ENCODE measurements around the gene RNF11. TPM values are rescaled to one million over a fixed set of nuclear protein-coding genes. Genes with fewer than 3 reads are reported as not detected.
A peak's percentile ranks its signal among the peaks of the same experiment; 100 is the strongest.

The RNF11 gene, protein sequence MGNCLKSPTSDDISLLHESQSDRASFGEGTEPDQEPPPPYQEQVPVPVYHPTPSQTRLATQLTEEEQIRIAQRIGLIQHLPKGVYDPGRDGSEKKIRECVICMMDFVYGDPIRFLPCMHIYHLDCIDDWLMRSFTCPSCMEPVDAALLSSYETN
- total RNA-seq, result 10 to 100 TPM; 44.0 to 56.7 TPM

DNA sequence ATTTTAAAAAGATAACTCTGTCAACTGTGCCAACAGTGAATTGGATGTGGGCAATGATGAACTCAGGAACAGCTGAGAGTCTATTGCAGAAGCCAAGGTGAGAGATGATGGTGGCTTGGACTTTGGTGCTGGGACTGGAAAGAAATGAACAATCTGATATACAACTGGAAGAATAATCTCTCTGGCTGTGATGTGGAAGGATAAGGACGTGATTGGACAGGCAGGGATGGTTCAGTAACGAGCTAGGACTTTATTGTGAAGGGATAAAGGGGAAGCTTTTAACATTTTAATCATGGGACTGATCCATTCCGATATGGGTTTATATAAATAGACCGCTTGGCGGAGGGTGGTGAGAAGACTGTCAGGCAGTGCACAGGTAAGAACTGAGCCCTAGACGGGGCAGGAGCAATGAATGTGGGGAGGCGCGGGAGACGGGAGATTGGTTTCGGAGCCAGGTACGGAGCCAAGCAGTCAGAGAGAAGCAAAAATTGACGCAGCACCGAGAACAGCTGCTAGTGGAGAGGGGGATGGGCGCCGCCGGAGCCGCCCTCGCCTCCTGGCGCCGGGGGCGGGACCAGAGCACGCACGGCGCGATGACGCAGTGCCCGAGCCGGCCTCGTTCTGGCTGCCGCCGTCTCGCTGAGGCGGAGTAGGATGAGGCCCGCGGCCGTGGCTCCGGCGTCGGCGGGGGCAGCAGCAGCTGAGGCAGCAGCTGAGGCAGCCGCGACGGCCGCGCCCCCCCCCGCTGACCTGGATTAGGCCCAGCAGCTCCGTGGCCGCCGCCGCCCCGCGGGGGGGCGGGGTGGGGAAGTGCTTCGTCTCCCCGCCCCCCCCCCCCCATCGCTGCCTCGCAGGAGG, at the start of gene RNF11:
RNF11 (plus strand) TSS at position 601 of the 858 bp plus-strand sequence. CDS start 484 bp downstream, outside the sequence.
- H3K27me3 Mint-ChIP-seq, result no peaks in the 10 kb centered on the region
- DNase-seq (ENCODE audit: low spot score) (peak; percentile 93), ATAC-seq (peak; percentile 99)
- H3K36me3 Mint-ChIP-seq, result no peaks in the 10 kb centered on the region
- peaks cover 29 to 31% of the 10 kb centered on the region in 2 donors for H3K4me1 Mint-ChIP-seq (ENCODE audit: low read depth in 2 of 2)
- peak within 1 kb of the TSS; percentile 88 for H3K4me3 Mint-ChIP-seq
- no peaks in the 10 kb centered on the region for H3K9me3 Mint-ChIP-seq
- peak within 1 kb of the TSS in 1 of 2 donors; percentile 94 for H3K27ac Mint-ChIP-seq

DNA sequence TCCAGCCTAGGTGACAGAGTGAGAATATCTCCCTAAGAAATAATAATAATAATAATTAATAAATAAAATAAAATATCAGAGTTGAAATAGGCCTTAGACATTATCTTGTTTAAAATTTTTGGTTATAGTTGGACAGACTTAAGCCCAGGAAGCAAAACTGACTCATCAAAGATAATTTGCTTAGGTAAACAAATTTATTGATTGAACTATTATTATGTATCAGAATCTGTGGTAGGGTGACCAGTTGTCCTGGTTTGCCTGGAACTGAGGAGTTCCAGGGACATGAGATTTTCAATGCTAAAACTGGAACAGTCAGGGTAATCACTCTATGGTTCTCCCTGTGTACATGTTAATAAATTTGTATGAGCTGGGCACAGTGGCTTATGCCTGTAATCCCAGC, 47.8 kb upstream of the RNF11 start:
- no peaks in the 10 kb centered on the region for H3K4me1 Mint-ChIP-seq (ENCODE audit: low read depth in 2 of 2)
- ATAC-seq (no peak), DNase-seq (ENCODE audit: low spot score) (no peak)
- H3K36me3 Mint-ChIP-seq, result no peaks in the 10 kb centered on the region
- no peaks in the 10 kb centered on the region for H3K9me3 Mint-ChIP-seq
- no peaks in the 10 kb centered on the region for H3K27me3 Mint-ChIP-seq
- H3K27ac Mint-ChIP-seq, result no peak overlapping the region
- no peak overlapping the region for H3K4me3 Mint-ChIP-seq

DNA sequence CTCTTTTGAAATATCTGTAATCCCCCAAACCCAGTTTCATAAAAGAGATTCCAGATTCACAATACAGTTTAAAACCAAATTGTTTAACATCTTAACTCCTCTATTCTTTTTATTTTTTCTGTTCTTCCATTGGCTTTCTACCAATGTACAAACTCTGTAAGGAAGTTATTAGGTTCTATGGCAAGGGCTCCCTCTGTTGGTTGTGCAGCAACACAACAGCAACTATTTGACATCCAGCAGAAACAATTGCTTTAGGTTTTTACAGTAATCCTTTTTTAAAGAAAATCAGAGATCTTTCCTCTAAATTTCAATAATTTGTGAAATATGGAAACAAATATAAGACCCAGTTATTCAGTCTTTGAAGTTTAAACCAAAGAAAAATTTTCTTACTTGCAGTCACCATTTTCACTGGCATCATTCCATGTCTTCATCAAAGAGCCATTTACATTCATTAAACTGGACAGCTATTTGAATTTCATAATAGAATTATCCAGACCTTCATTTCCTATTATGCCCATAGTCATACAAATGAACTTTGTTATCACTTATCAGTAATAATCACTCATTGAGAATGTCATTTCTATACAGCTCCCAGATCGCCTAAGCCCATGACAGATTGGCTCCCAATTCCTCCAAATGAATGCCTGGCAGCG, 46.5 kb upstream of the RNF11 start:
- DNase-seq (ENCODE audit: low spot score) (no peak), ATAC-seq (no peak)
- Mint-ChIP-seq H3K4me1 (ENCODE audit: low read depth in 2 of 2) (no peaks in the 10 kb centered on the region), H3K27ac (no peak overlapping the region), H3K9me3 (no peaks in the 10 kb centered on the region), H3K36me3 (no peaks in the 10 kb centered on the region), H3K4me3 (no peak overlapping the region), H3K27me3 (no peaks in the 10 kb centered on the region)

DNA sequence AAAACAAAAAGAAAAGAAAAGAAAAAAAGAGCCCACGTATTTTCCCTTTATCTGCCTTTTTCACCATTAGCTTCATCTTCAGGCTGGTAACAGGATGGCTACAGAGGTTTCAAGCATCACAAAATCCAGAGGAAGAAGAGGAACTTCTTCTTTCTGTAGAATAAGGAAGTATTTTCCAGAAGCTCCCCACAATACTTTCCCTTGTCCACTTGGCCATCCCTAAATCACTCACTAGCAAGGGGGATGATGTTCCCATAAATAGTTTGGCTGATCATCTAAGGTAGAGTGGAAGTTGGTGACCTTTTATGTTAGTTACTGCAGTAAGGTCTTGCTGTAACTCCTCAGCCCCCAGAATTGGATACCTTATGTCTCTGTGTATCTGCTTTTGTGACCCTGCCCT, 45.1 kb upstream of the RNF11 start:
- H3K27ac Mint-ChIP-seq, result no peak overlapping the region
- no peak for ATAC-seq

DNA sequence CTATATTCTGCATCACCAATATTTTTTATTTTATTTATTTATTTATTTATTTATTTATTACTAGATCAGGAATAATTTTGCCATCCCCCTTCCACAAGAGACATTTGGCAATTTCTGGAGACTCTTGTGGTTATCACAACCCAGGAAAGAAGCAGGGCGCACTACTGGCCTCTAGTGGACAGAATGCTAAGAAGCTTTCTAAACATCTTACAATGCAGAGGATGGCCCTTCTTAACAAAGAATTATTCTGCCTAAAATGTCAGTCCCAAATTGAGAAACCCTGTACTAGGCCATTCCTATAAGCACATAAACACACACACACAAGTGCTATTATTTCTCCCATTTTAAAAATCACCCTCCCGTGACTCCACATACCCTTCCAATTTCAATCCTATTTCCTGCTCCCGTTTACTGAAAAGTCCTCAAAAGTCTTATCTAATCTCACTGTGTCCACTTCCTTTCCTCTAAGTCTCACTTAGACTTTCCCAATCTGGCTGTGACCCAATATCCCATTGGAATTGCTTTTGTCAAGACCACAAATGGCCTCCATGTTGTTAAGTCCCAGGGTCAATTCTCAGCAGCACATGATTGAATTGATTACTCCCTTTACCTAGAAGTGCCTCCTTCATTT, 43.7 kb upstream of the RNF11 start:
- ATAC-seq (no peak), DNase-seq (ENCODE audit: low spot score) (no peak)
- Mint-ChIP-seq H3K4me1 (ENCODE audit: low read depth in 2 of 2) (no peaks in the 10 kb centered on the region), H3K4me3 (no peak overlapping the region), H3K27ac (no peak overlapping the region), H3K9me3 (no peaks in the 10 kb centered on the region), H3K36me3 (no peaks in the 10 kb centered on the region), H3K27me3 (peaks cover 0 to 6% of the 10 kb centered on the region in 2 donors)

More for the DNA sequence above, 45.1 kb upstream of the RNF11 start:
- no peak overlapping the region for H3K4me3 Mint-ChIP-seq
- peaks cover 0 to 1% of the 10 kb centered on the region in 2 donors for H3K27me3 Mint-ChIP-seq
- no peaks in the 10 kb centered on the region for H3K4me1 Mint-ChIP-seq (ENCODE audit: low read depth in 2 of 2)
- no peaks in the 10 kb centered on the region for H3K9me3 Mint-ChIP-seq
- H3K36me3 Mint-ChIP-seq, result no peaks in the 10 kb centered on the region
- DNase-seq (ENCODE audit: low spot score), result no peak

DNA sequence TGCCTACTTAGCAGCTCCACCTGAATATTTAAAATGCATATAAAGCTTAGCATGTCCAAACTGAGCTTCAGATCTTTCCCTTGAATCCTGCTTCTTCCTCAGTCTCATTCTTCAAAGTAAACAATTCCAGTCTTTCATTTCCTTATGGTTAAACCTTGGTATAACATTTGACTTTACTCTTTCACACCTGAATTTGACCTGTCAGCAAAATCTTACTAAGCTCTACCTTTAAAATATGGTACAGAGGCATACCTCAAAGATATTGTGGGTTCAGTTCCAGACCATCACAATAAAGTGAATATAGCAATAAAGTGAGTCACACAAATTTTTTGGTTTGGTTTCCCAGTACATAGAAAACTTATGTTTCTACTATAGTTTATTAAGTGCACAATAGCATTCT, 42.5 kb upstream of the RNF11 start:
- H3K4me1 Mint-ChIP-seq (ENCODE audit: low read depth in 2 of 2), result no peaks in the 10 kb centered on the region
- no peaks in the 10 kb centered on the region for H3K36me3 Mint-ChIP-seq
- peaks cover 0 to 6% of the 10 kb centered on the region in 2 donors for H3K27me3 Mint-ChIP-seq
- DNase-seq (ENCODE audit: low spot score) (no peak), ATAC-seq (no peak)
- no peaks in the 10 kb centered on the region for H3K9me3 Mint-ChIP-seq
- no peak overlapping the region for H3K27ac Mint-ChIP-seq
- no peak overlapping the region for H3K4me3 Mint-ChIP-seq

DNA sequence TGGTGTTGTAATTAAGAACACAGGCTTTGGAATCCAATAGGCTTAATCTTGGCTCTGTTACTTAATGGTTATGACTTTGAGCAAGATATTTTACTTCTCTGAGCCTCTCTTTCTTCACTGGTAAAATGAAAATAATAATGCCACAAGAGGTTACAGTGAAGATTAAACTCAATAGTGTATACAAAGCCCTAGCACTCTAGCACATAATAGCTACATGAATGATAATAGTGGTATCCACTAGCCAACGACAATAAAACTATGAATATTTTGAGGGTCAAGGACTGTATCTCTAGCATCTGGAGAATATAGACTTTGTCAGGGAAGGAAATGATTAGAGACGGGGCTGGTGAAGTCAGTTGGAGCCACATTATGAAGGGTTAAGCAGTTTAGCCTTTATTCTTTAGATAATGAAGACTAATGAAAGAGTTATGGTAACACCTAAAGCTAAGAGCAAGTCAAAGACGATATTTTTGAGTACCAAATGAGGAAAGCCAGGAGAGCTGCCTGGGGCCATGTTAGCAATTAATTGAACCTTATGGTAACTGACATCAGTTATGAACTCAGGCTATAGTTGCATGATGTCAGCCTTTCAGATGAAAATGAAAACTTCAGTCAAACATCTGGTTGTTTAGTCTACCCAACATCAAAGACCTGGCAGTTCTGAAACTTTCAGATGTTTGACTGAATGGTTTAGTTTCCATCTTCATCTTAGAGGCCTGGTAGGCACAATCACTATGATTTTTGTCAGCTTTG, 32.8 kb upstream of the RNF11 start:
- Mint-ChIP-seq H3K27ac (no peak overlapping the region), H3K27me3 (no peaks in the 10 kb centered on the region), H3K4me1 (ENCODE audit: low read depth in 2 of 2) (peaks cover 0 to 3% of the 10 kb centered on the region in 2 donors), H3K4me3 (no peak overlapping the region), H3K9me3 (no peaks in the 10 kb centered on the region), H3K36me3 (no peaks in the 10 kb centered on the region)
- no peak for DNase-seq (ENCODE audit: low spot score)
- no peak for ATAC-seq

DNA sequence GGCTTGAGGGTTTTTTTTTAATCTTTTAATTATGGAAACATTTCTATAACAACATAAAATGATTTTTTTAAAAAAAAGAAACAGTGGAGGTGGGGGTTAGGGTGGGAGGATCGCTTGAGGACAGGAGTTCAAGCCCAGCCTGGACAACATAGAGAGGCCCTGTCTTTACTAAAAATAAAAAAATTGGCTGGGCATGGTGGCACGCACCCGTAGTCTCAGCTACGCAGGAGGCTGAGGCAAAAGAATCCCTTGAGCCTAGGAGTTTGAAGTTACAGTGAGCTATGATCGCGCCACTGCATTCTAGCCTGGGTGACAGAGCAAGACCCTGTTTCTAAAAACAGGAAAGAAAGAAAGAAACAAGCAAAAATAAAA, 32.2 kb upstream of the RNF11 start:
- no peak overlapping the region for H3K27ac Mint-ChIP-seq
- no peaks in the 10 kb centered on the region for H3K9me3 Mint-ChIP-seq
- no peaks in the 10 kb centered on the region for H3K27me3 Mint-ChIP-seq
- ATAC-seq, result no peak
- no peak for DNase-seq (ENCODE audit: low spot score)
- no peak overlapping the region for H3K4me3 Mint-ChIP-seq
- H3K4me1 Mint-ChIP-seq (ENCODE audit: low read depth in 2 of 2), result peaks cover 0 to 3% of the 10 kb centered on the region in 2 donors
- H3K36me3 Mint-ChIP-seq, result no peaks in the 10 kb centered on the region

DNA sequence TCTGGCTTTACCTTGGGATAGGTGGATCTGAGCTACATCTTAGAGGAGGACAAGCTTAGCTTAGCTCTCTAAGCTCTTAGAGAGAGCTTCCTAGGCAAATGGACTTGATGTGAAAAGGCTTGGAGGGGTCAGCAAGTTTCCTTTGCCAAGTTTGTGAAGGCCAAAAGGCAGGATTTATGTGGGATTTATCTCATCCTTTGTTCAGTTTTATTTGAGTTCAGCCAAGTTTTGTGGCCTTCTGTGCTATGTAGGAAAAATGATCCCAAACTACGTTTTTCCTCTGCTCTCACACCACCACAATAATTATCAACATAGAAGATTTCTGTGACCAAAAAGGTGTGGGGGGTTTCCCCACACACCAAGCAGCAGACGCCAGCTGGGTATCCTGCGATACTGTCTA, 26.0 kb upstream of the RNF11 start:
- H3K9me3 Mint-ChIP-seq, result no peaks in the 10 kb centered on the region
- no peaks in the 10 kb centered on the region for H3K27me3 Mint-ChIP-seq
- H3K27ac Mint-ChIP-seq, result no peak overlapping the region
- no peak overlapping the region for H3K4me3 Mint-ChIP-seq
- ATAC-seq (no peak), DNase-seq (ENCODE audit: low spot score) (no peak)
- no peaks in the 10 kb centered on the region for H3K36me3 Mint-ChIP-seq
- peaks cover 7 to 8% of the 10 kb centered on the region in 2 donors for H3K4me1 Mint-ChIP-seq (ENCODE audit: low read depth in 2 of 2)

DNA sequence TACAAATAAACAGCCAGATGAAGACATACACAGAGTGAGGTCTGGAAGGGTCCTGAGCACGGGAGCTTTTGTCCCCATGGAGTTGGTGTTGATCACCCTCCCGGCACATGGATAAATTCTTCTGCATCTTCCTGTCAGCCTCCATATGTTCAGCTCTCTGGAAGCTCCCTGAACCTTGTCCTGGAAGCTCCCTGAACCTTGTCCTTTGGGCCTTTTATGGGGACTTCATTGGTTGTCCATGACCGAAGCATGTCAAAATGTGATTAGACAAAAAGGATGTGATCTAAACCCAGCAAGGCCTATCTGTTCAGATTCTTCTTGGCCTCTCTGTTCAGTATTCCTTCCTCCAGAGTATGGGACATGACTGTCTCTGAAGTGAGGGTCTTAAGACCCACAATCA, 25.4 kb upstream of the RNF11 start:
- H3K4me1 Mint-ChIP-seq (ENCODE audit: low read depth in 2 of 2), result peaks cover 11 to 14% of the 10 kb centered on the region in 2 donors
- H3K27ac Mint-ChIP-seq, result no peak overlapping the region
- H3K4me3 Mint-ChIP-seq, result no peak overlapping the region
- H3K9me3 Mint-ChIP-seq, result no peaks in the 10 kb centered on the region
- H3K36me3 Mint-ChIP-seq, result no peaks in the 10 kb centered on the region
- ATAC-seq (no peak), DNase-seq (ENCODE audit: low spot score) (no peak)
- H3K27me3 Mint-ChIP-seq, result no peaks in the 10 kb centered on the region

DNA sequence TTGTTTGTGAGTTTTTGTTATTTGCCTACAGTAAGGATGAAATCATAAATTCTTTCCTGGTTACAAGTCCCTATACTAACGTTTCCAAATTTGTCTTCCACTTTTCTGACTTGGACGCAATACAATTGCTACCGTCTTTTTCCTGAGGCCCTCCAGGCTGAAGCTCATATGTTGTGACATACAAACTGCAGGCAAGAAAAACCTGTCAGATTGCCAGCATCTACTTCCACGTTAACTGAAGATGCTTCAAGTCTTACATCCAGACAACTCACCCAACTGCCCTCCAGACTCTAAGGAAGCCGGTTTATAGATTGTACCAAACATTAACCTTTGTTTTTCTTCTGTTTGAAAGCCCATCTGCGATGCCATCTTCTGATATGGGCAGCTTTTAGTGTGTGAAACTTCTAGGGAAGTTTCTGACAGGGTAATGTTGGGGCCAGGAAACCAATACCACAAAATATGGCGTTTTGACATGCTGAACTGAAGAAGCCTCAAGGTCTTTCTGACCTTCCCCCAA, 21.4 kb upstream of the RNF11 start:
- Mint-ChIP-seq H3K4me1 (ENCODE audit: low read depth in 2 of 2) (peaks cover 13 to 17% of the 10 kb centered on the region in 2 donors), H3K4me3 (peak overlapping the region; percentile 10), H3K27me3 (no peaks in the 10 kb centered on the region), H3K36me3 (no peaks in the 10 kb centered on the region), H3K27ac (peak overlapping the region in 1 of 2 donors; percentile 6), H3K9me3 (no peaks in the 10 kb centered on the region)
- ATAC-seq, result peak in 1 of 2 donors; percentile 57
- DNase-seq (ENCODE audit: low spot score), result no peak

DNA sequence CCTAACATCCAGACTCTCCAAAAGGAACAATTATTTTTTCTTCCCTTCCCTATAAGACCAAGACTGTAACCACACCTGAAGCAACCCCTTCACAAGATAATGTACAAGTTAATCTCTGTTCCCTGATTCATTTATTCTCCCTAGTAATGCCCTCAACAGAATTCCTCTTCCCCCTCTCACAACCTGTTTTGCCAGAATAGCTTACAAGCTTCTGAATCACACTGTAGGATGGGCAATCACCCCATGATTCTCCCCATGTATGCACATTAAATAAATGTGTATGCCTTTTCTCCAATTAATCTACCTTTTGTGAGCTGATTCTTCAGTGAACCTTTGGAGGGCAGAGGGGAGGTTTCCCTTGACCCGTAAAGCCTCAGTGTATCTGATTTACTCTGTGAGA, 20.9 kb upstream of the RNF11 start:
- Mint-ChIP-seq H3K4me3 (no peak overlapping the region), H3K27ac (peak overlapping the region; percentile 6 to 47), H3K4me1 (ENCODE audit: low read depth in 2 of 2) (peaks cover 13 to 17% of the 10 kb centered on the region in 2 donors), H3K36me3 (no peaks in the 10 kb centered on the region), H3K27me3 (no peaks in the 10 kb centered on the region), H3K9me3 (no peaks in the 10 kb centered on the region)
- no peak for ATAC-seq
- DNase-seq (ENCODE audit: low spot score), result no peak

DNA sequence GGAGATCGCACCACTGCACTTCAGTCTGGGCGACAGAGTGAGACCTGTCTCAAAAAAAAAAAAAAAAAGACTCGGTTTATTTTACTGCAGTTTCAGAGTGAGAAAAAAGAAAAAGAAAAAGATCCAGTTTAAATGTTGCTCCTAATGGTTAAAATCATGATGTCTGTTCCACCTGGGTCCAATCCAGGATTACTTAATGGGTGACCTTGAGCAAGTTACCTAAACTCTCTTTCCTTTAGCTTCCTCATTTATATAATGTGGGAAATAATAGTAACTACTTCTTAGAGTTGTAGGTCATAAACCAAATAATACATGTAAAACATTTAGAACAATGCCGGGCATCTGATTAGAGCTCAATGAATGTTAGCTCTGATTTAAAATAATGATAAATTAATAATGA, 19.4 kb upstream of the RNF11 start:
- no peak overlapping the region for H3K4me3 Mint-ChIP-seq
- no peaks in the 10 kb centered on the region for H3K27me3 Mint-ChIP-seq
- ATAC-seq, result no peak
- no peaks in the 10 kb centered on the region for H3K36me3 Mint-ChIP-seq
- no peaks in the 10 kb centered on the region for H3K9me3 Mint-ChIP-seq
- H3K4me1 Mint-ChIP-seq (ENCODE audit: low read depth in 2 of 2), result peaks cover 16 to 17% of the 10 kb centered on the region in 2 donors
- no peak overlapping the region for H3K27ac Mint-ChIP-seq
- no peak for DNase-seq (ENCODE audit: low spot score)

Measured in natural killer cell treated with Interleukin-12 subunit alpha and Interleukin-12 subunit beta and Interleukin-15 and Interleukin-18, amount 100 ng/mL, for 72 hours (primary cell).